ENCODE results near the gene SLC5A9. TPM values are rescaled to one million over a fixed set of nuclear protein-coding genes. Genes with fewer than 3 reads are reported as not detected.

Gene SLC5A9
- polyA plus RNA-seq, 3 donors: 0.15 to 0.42 (median 0.28) TPM

DNA sequence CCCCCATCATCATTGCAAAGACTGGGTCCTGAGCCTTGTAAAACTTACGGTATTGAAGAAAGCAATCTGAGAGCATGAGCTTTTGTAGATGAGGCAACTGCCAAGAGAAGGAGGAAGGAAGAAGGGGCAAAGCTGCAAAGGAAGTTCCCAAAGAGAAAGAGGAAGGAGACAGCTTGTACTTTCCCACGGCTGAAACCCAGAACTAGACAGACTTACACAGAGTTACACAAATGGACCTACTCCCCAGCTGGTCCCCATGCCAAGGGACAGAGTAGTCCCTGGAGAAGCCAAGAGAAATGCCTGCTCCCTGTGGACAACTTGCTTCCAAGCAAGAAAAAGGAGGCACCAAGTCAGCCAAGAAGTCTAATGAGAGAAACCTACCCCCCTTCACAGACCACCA, 22.6 kb downstream of the SLC5A9 start:
- Histone ChIP-seq H2AFZ (ENCODE audit: insufficient read depth, low read depth, low read length, poor library complexity, severe bottlenecking) (peak overlapping the region; percentile 51), H3K27ac (ENCODE audit: low read depth in 1 of 2, low read length in 2 of 2) (peak overlapping the region; percentile 84 to 91), H4K20me1 (ENCODE audit: insufficient read depth, low read length) (no peaks in the 10 kb centered on the region), H3K4me3 (replicated peaks in 1 of 3; ENCODE audit: low read depth in 2 of 3, low read length in 3 of 3) (peak overlapping the region in 1 of 3 experiments; percentile 55), H3K79me2 (ENCODE audit: insufficient read depth, low read length) (no peaks in the 10 kb centered on the region), H3K4me1 (ENCODE audit: control insufficient read depth in 1 of 2, insufficient read depth in 2 of 2, low read length in 2 of 2) (peaks cover 65 to 67% of the 10 kb centered on the region in 2 donors), H3K4me2 (replicated peaks; ENCODE audit: extremely low read depth, low read length, poor library complexity, severe bottlenecking) (peak overlapping the region; percentile 66), H3K9ac (ENCODE audit: insufficient read depth, low read length, poor library complexity, severe bottlenecking) (peak overlapping the region; percentile 34), H3K36me3 (replicated peaks in 1 of 2; ENCODE audit: control insufficient read depth in 1 of 2, insufficient read depth in 2 of 2, low read length in 2 of 2) (no peaks in the 10 kb centered on the region), H3K27me3 (ENCODE audit: control insufficient read depth in 2 of 2, insufficient read depth in 2 of 2, low read length in 2 of 2) (no peaks in the 10 kb centered on the region), H3K9me3 (replicated peaks in 1 of 2; ENCODE audit: control insufficient read depth in 1 of 2, insufficient read depth in 1 of 2, low read length in 2 of 2) (no peaks in the 10 kb centered on the region)
- H3K27ac Mint-ChIP-seq: peak overlapping the region; percentile 91 to 99 (median 98)
- peaks cover 68% of the 10 kb centered on the region for H3K4me1 Mint-ChIP-seq
- peaks cover 0 to 7% of the 10 kb centered on the region in 2 donors for H3K36me3 Mint-ChIP-seq
- WGBS (ENCODE audit: insufficient coverage): no CpG with 5 or more reads among the region's 2 CpGs
- H3K27me3 Mint-ChIP-seq (ENCODE audit: low read depth in 3 of 3): peaks cover under 1 to 4% (median 2%) of the 10 kb centered on the region in 3 donors
- TF ChIP-seq, protein P1, sequence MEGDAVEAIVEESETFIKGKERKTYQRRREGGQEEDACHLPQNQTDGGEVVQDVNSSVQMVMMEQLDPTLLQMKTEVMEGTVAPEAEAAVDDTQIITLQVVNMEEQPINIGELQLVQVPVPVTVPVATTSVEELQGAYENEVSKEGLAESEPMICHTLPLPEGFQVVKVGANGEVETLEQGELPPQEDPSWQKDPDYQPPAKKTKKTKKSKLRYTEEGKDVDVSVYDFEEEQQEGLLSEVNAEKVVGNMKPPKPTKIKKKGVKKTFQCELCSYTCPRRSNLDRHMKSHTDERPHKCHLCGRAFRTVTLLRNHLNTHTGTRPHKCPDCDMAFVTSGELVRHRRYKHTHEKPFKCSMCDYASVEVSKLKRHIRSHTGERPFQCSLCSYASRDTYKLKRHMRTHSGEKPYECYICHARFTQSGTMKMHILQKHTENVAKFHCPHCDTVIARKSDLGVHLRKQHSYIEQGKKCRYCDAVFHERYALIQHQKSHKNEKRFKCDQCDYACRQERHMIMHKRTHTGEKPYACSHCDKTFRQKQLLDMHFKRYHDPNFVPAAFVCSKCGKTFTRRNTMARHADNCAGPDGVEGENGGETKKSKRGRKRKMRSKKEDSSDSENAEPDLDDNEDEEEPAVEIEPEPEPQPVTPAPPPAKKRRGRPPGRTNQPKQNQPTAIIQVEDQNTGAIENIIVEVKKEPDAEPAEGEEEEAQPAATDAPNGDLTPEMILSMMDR (IDR thresholded peaks at IDR 0.05): no peak
- H3K9me3 Mint-ChIP-seq: peaks cover 0 to 3% (median 0%) of the 10 kb centered on the region in 7 donors
- peak overlapping the region; percentile 48 to 85 for H3K4me3 Mint-ChIP-seq
- intact Hi-C loops (cut with micrococcal nuclease): no loop called here
- peak; percentile 85 to 96 (median 91) for DNase-seq

- peak; percentile 29 to 74 (median 60) for DNase-seq
- peak overlapping the region in 1 of 3 experiments; percentile 39 for H3K4me3 ChIP-seq (replicated peaks in 1 of 3; ENCODE audit: low read depth in 2 of 3, low read length in 3 of 3)
- no peak overlapping the region for H2AFZ ChIP-seq (ENCODE audit: insufficient read depth, low read depth, low read length, poor library complexity, severe bottlenecking)
- Mint-ChIP-seq H3K4me1 (peaks cover 55% of the 10 kb centered on the region), H3K4me3 (no peak overlapping the region), H3K27me3 (ENCODE audit: low read depth in 3 of 3) (peaks cover 0 to 6% (median 0%) of the 10 kb centered on the region in 3 donors), H3K27ac (peak overlapping the region; percentile 26 to 95 (median 54)), H3K36me3 (peaks cover 0 to 4% of the 10 kb centered on the region in 2 donors), H3K9me3 (peaks cover 0 to 6% (median 0%) of the 10 kb centered on the region in 7 donors)
- H4K20me1 ChIP-seq (ENCODE audit: insufficient read depth, low read length): no peaks in the 10 kb centered on the region
- H3K4me2 ChIP-seq (replicated peaks; ENCODE audit: extremely low read depth, low read length, poor library complexity, severe bottlenecking): peak overlapping the region; percentile 29
- no peaks in the 10 kb centered on the region for H3K79me2 ChIP-seq (ENCODE audit: insufficient read depth, low read length)
- TF ChIP-seq, protein P1 (IDR thresholded peaks at IDR 0.05): no peak
- H3K9ac ChIP-seq (ENCODE audit: insufficient read depth, low read length, poor library complexity, severe bottlenecking): no peak overlapping the region
- no peaks in the 10 kb centered on the region for H3K27me3 ChIP-seq (ENCODE audit: control insufficient read depth in 2 of 2, insufficient read depth in 2 of 2, low read length in 2 of 2)
- no peaks in the 10 kb centered on the region for H3K9me3 ChIP-seq (replicated peaks in 1 of 2; ENCODE audit: control insufficient read depth in 1 of 2, insufficient read depth in 1 of 2, low read length in 2 of 2)
- WGBS (ENCODE audit: insufficient coverage): 14% methylated on average over 1 of the region's 1 CpG
- H3K36me3 ChIP-seq (replicated peaks in 1 of 2; ENCODE audit: control insufficient read depth in 1 of 2, insufficient read depth in 2 of 2, low read length in 2 of 2): no peaks in the 10 kb centered on the region
- intact Hi-C loops (cut with micrococcal nuclease): no loop called here
- H3K4me1 ChIP-seq (ENCODE audit: control insufficient read depth in 1 of 2, insufficient read depth in 2 of 2, low read length in 2 of 2): peaks cover 53 to 54% of the 10 kb centered on the region in 2 donors
- H3K27ac ChIP-seq (ENCODE audit: low read depth in 1 of 2, low read length in 2 of 2): peak overlapping the region in 1 of 2 donors; percentile 63
Observed at GRCh38 chr1:48246727-48247126, 24.2 kb downstream of the SLC5A9 start.
